Endometrium (tissue), 2 donors: Measurements from ENCODE around the gene TMEM260.
"Not testable (repeated sequence)": the region's sequence is repeated elsewhere in the genome, so short reads cannot be mapped to it uniquely, and the experiment has no call there.

ENCODE experiments used
- FAIRE-seq: peaks from 2 replicates; lab custom pipeline; 2012; peaks lifted over from hg19 to GRCh38; lab: Jason Lieb, UNC
- donor health status: control.
- donor health status: control.

Gene TMEM260

GRCh38 chr14:56676042-56676441 lies 96.4 kb downstream of the TMEM260 start:
- FAIRE-seq, result no peak

- no peak for FAIRE-seq
Observed at GRCh38 chr14:56678838-56679237, 99.2 kb downstream of the TMEM260 start.

- FAIRE-seq, result no peak
Observed at GRCh38 chr14:56686416-56686815, 106.8 kb downstream of the TMEM260 start.

- FAIRE-seq, result no peak
Observed at GRCh38 chr14:56687123-56687522, 107.5 kb downstream of the TMEM260 start.

- FAIRE-seq, result no peak
Observed at GRCh38 chr14:56694609-56695008, 115.0 kb downstream of the TMEM260 start.

GRCh38 chr14:56695216-56695615 lies 115.6 kb downstream of the TMEM260 start:
- not testable (repeated sequence) for FAIRE-seq
